SK-N-SH (cell line): ENCODE measurements around the gene SACM1L. TPM values are rescaled to one million over a fixed set of nuclear protein-coding genes. Genes with fewer than 3 reads are reported as not detected.

Experiments
- CTCF ChIA-PET: fragments of 300-600, 350-600 bp; formaldehyde crosslinking; extraction: SDS; loops from one replicate; lab custom pipeline; 2021; lab: Yijun Ruan, JAX
- POLR2A ChIA-PET: fragments of 350-600 bp; sonication (Branson Sonifier 250); formaldehyde crosslinking; extraction: SDS; loops from one replicate; lab custom pipeline; 2020; ENCODE audit warnings: antibody characterized with exemption, inconsistent platforms; lab: Yijun Ruan, JAX
- DNase-seq: peaks from one replicate; pipeline ENCODE4 v3.0.0; 2012
- H2AFZ ChIP-seq: fragments of 200-600 bp; sonication (generic); 2 replicates; pipeline ENCODE4 v1.8.1; 2016; ENCODE audit warnings: antibody characterized with exemption, mild to moderate bottlenecking, low read depth
- H3F3A ChIP-seq: fragments of 200-600 bp; sonication (generic); replicated peaks from 2 replicates; pipeline ENCODE3; 2016; ENCODE audit warnings: antibody characterized with exemption, mild to moderate bottlenecking; ENCODE audit not compliant: insufficient read depth
- H3K27ac ChIP-seq, 2 experiments: fragments of 200-500 bp in 1 of 2; fragments of 200-600 bp in 1 of 2; sonication (Bioruptor generic) in 1 of 2; sonication (generic), shearing (Covaris generic) in 1 of 2; 2 replicates each; pipeline versions ENCODE4 v1.5.1 to v1.6.1; 2014 to 2016; ENCODE audit warnings: low read depth in 2 of 2, inconsistent platforms in 1 of 2, low read length in 1 of 2, mild to moderate bottlenecking in 1 of 2, mixed read lengths in 1 of 2
- H3K27me3 ChIP-seq: fragments of 200-600 bp; sonication (generic), shearing (Covaris generic); 2 replicates; pipeline ENCODE4 v1.6.1; 2016; ENCODE audit warnings: mixed run types; ENCODE audit not compliant: insufficient read depth
- H3K36me3 ChIP-seq, 2 experiments: fragments of 200-500 bp in 1 of 2; fragments of 200-600 bp in 1 of 2; sonication (Bioruptor generic) in 1 of 2; sonication (generic) in 1 of 2; replicated peaks in 1 of 2; 2 replicates each; pipeline versions ENCODE3 to v1.5.1; 2014 to 2016; ENCODE audit warnings: low read length in 1 of 2, mild to moderate bottlenecking in 1 of 2; ENCODE audit not compliant: insufficient read depth in 2 of 2, control insufficient read depth in 1 of 2
- H3K4me1 ChIP-seq, 2 experiments: fragments of 200-500 bp in 1 of 2; fragments of 200-600 bp in 1 of 2; sonication (Bioruptor generic) in 1 of 2; sonication (generic), shearing (Covaris generic) in 1 of 2; 2 replicates each; pipeline versions ENCODE4 v1.5.1 to v1.6.1; 2014 to 2016; ENCODE audit warnings: low read depth in 1 of 2, low read length in 1 of 2, mixed run types in 1 of 2; ENCODE audit not compliant: insufficient read depth in 2 of 2, control insufficient read depth in 1 of 2
- H3K4me2 ChIP-seq: fragments of 200-600 bp; sonication (generic), shearing (Covaris generic); 2 replicates; pipeline ENCODE4 v1.6.1; 2017; ENCODE audit warnings: mixed run types
- H3K4me3 ChIP-seq, 2 experiments: fragments of 200-500 bp in 1 of 2; fragments of 200-600 bp in 1 of 2; sonication (Bioruptor generic) in 1 of 2; sonication (generic), shearing (Covaris generic) in 1 of 2; 2 replicates each; pipeline versions ENCODE4 v1.5.1 to v1.8.1; 2014 to 2016; ENCODE audit warnings: low read depth in 2 of 2, inconsistent platforms in 1 of 2, low read length in 1 of 2, mild to moderate bottlenecking in 1 of 2, mixed read lengths in 1 of 2, moderate library complexity in 1 of 2
- H3K79me2 ChIP-seq: fragments of 200-600 bp; sonication (generic); 2 replicates; pipeline ENCODE4 v1.8.1; 2017; ENCODE audit warnings: mild to moderate bottlenecking; ENCODE audit not compliant: insufficient read depth
- H3K9ac ChIP-seq: fragments of 200-600 bp; sonication (generic); 2 replicates; pipeline ENCODE4 v1.6.1; 2017; ENCODE audit warnings: mixed run types
- H3K9me2 ChIP-seq: fragments of 200-600 bp; sonication (generic); 2 replicates; pipeline ENCODE4 v1.6.1; 2017; ENCODE audit warnings: mixed run types
- H3K9me3 ChIP-seq: fragments of 200-600 bp; sonication (generic); 2 replicates; pipeline ENCODE4 v1.6.1; 2017; ENCODE audit warnings: mixed run types, mild to moderate bottlenecking, moderate library complexity
- H4K20me1 ChIP-seq: fragments of 200-600 bp; sonication (generic); 2 replicates; pipeline ENCODE4 v1.6.1; 2017; ENCODE audit warnings: mild to moderate bottlenecking, mixed run types; ENCODE audit not compliant: insufficient read depth
- CTCF ChIP-seq: fragments of 200-600 bp; sonication (generic); IDR thresholded peaks from 2 replicates; pipeline ENCODE4 v1.6.1; 2017; ENCODE audit warnings: antibody characterized with exemption, mild to moderate bottlenecking, moderate library complexity
- ELF1 ChIP-seq: IDR thresholded peaks from 2 replicates; pipeline ENCODE4 v1.4.0; 2012
- EP300 ChIP-seq, 2 experiments: IDR thresholded peaks; 2 replicates each; pipeline versions ENCODE4 v1.4.0 to v1.6.1; 2012; ENCODE audit warnings: borderline replicate concordance in 1 of 2, low read depth in 1 of 2, low read length in 1 of 2
- FOSL2 ChIP-seq: IDR thresholded peaks from 2 replicates; pipeline ENCODE4 v1.4.0; 2012; ENCODE audit warnings: low read depth, mild to moderate bottlenecking, moderate library complexity, borderline replicate concordance
- FOXJ3 ChIP-seq: sonication (generic); formaldehyde crosslinking; IDR thresholded peaks from 2 replicates; pipeline ENCODE4 v1.5.1; 2020; ENCODE audit warnings: mild to moderate bottlenecking, missing genetic modification reagents
- FOXM1 ChIP-seq: IDR thresholded peaks from 2 replicates; pipeline ENCODE4 v1.4.0; 2012; ENCODE audit warnings: low read depth, mild to moderate bottlenecking
- GATA2 ChIP-seq: sonication (generic); formaldehyde crosslinking; IDR thresholded peaks from 2 replicates; pipeline ENCODE4 v1.5.0; 2020; ENCODE audit warnings: mild to moderate bottlenecking, missing genetic modification reagents
- IRF3 ChIP-seq: fragments of 150-350 bp; IDR thresholded peaks from 2 replicates; pipeline ENCODE4 v1.6.1; 2016; ENCODE audit warnings: mild to moderate bottlenecking, low read depth, low read length
- JUND ChIP-seq: IDR thresholded peaks from 2 replicates; pipeline ENCODE4 v1.4.0; 2012
- MEF2A ChIP-seq: IDR thresholded peaks from 2 replicates; pipeline ENCODE4 v1.4.0; 2012; ENCODE audit warnings: low read depth, borderline replicate concordance
- MXI1 ChIP-seq: IDR thresholded peaks from 2 replicates; pipeline ENCODE4 v1.6.1; 2012; ENCODE audit warnings: mild to moderate bottlenecking, low read depth, low read length, improper control_type of control experiment
- NRF1 ChIP-seq: IDR thresholded peaks from 2 replicates; pipeline ENCODE4 v1.6.1; 2012; ENCODE audit warnings: low read depth, mild to moderate bottlenecking, low read length
- PBX3 ChIP-seq: IDR thresholded peaks from 2 replicates; pipeline ENCODE4; 2012
- POLR2AphosphoS5 ChIP-seq: IDR thresholded peaks from 2 replicates; pipeline ENCODE4 v1.6.1; 2012; ENCODE audit warnings: low read depth, low read length
- RAD21 ChIP-seq: IDR thresholded peaks from 2 replicates; pipeline ENCODE4 v1.6.1; 2012; ENCODE audit warnings: mild to moderate bottlenecking, low read length
- RCOR1 ChIP-seq: fragments of 150-350 bp; IDR thresholded peaks from 2 replicates; pipeline ENCODE4 v1.6.1; 2017; ENCODE audit warnings: antibody characterized with exemption, low read length
- REST ChIP-seq: IDR thresholded peaks from 2 replicates; pipeline ENCODE4 v1.6.1; 2012; ENCODE audit warnings: mild to moderate bottlenecking, low read depth, low read length, moderate library complexity
- RFX5 ChIP-seq: IDR thresholded peaks from 2 replicates; pipeline ENCODE4 v1.6.1; 2012; ENCODE audit warnings: mild to moderate bottlenecking, improper control_type of control experiment, low read length
- RXRA ChIP-seq: IDR thresholded peaks from 2 replicates; pipeline ENCODE4 v1.4.0; 2012; ENCODE audit warnings: low read depth, mild to moderate bottlenecking, borderline replicate concordance
- SMC3 ChIP-seq: IDR thresholded peaks from 2 replicates; pipeline ENCODE4 v1.6.1; 2012; ENCODE audit warnings: low read depth, low read length, improper control_type of control experiment
- TCF12 ChIP-seq: IDR thresholded peaks from 2 replicates; pipeline ENCODE4 v1.4.0; 2012
- TEAD4 ChIP-seq: IDR thresholded peaks from 2 replicates; pipeline ENCODE4 v1.4.0; 2012; ENCODE audit warnings: mild to moderate bottlenecking, borderline replicate concordance; ENCODE audit not compliant: insufficient read depth
- USF1 ChIP-seq: IDR thresholded peaks from 2 replicates; pipeline ENCODE4 v1.4.0; 2012; ENCODE audit warnings: low read depth, borderline replicate concordance
- USF2 ChIP-seq: fragments of 150-350 bp; IDR thresholded peaks from 2 replicates; pipeline ENCODE4 v1.6.1; 2017; ENCODE audit warnings: antibody characterized with exemption, low read length, low read depth, borderline replicate concordance
- YY1 ChIP-seq: IDR thresholded peaks from 2 replicates; pipeline ENCODE4 v1.4.0; 2012; ENCODE audit warnings: low read depth, mild to moderate bottlenecking
- WGBS: methylation state at CpG from one replicate; pipeline ENCODE4 v1.1.6; 2017; ENCODE audit warnings: low lambda C conversion rate; 5-methylcytosine and 5-hydroxymethylcytosine counted together
- polyA plus RNA-seq, 3 experiments: library from polyadenylated mRNA; depleted of rRNA; stranded (reverse); fragments of >200 nt; gene quantifications; 2 replicates each; pipeline ENCODE4 v1.2.3, GENCODE V29; 2012

The SACM1L gene
- polyA plus RNA-seq, 1 of the 3 experiments (the other 2 are of a cell fraction): 11.2 TPM

GRCh38 chr3:45760878-45761711 lies 71.9 kb downstream of the SACM1L start:
- no peak overlapping the region for H2AFZ ChIP-seq

More at GRCh38 chr3:45760878-45761711, 71.9 kb downstream of the SACM1L start:
- POLR2A ChIA-PET: no interaction called here
- H3K9ac ChIP-seq: no peak overlapping the region
- no peaks in the 10 kb centered on the region; the same call in 1 of the 2 replicates for H3K27me3 ChIP-seq
- no peaks in the 10 kb centered on the region for H4K20me1 ChIP-seq
- H3K9me3 ChIP-seq: no peaks in the 10 kb centered on the region
- TF ChIP-seq RFX5 (no peak), RXRA (no peak), FOSL2 (no peak), USF1 (no peak), RAD21 (peak; percentile 94), TEAD4 (no peak), NRF1 (no peak), CTCF (peak; percentile 77), JUND (no peak), TCF12 (no peak), USF2 (no peak), RCOR1 (no peak), FOXJ3 (no peak), REST (no peak), PBX3 (no peak), FOXM1 (no peak), GATA2 (CRISPR knock-in tag) (no peak), SMC3 (peak; percentile 94), YY1 (no peak), EP300 (IDR thresholded peaks at IDR 0.05; ENCODE audit: borderline replicate concordance in 1 of 2, low read depth in 1 of 2, low read length in 1 of 2) (no peak), IRF3 (no peak), MXI1 (no peak), POLR2AphosphoS5 (no peak), ELF1 (no peak), MEF2A (no peak)
- TF ChIP-seq, all 33 proteins: peak for 3
- Histone ChIP-seq H3K4me1 (no peaks in the 10 kb centered on the region; a peak in 1 of 4 replicates), H3F3A (no peaks in the 10 kb centered on the region), H3K79me2 (no peaks in the 10 kb centered on the region), H3K4me2 (no peak overlapping the region), H3K4me3 (no peak overlapping the region; a peak in 1 of 4 replicates), H3K36me3 (no peaks in the 10 kb centered on the region), H3K9me2 (no peaks in the 10 kb centered on the region), H3K27ac (no peak overlapping the region)
- CTCF ChIA-PET: interaction anchor here (0.5 to 6.5 kb wide), 55 partner anchors 9 to 617 kb away, joined by 3 to 142 read pairs (median 4); partner anchors contain the start of gene CXCR6
- 36% methylated on average over 9 of the region's 14 CpGs for WGBS
- DNase-seq: peak; percentile 87
